ENCODE data around the gene TMEM185A. TPM values are rescaled to one million over a fixed set of nuclear protein-coding genes. Genes with fewer than 3 reads are reported as not detected.
"Not testable (repeated sequence)": the region's sequence is repeated elsewhere in the genome, so short reads cannot be mapped to it uniquely, and the experiment has no call there.

TMEM185A gene
- total RNA-seq, 2 experiments from 2014 or later = 10.5 to 12.7 TPM

GRCh38 chrX:149610511-149610910, 21.1 kb downstream of the TMEM185A start:
- Mint-ChIP-seq H3K4me3 (no peak overlapping the region), H3K4me1 (ENCODE audit: low read depth) (no peaks in the 10 kb centered on the region), H3K27ac (no peak overlapping the region), H3K36me3 (peaks cover 2% of the 10 kb centered on the region), H3K9me3 (no peaks in the 10 kb centered on the region), H3K27me3 (no peaks in the 10 kb centered on the region)
- DNase-seq = no peak
- intact Hi-C loops (cut with micrococcal nuclease) = no loop called here
- ChIA-PET CTCF (no interaction called here), POLR2A (no interaction called here)

- ChIA-PET CTCF (no interaction called here), POLR2A (no interaction called here)
- intact Hi-C loops (cut with micrococcal nuclease) = no loop called here
- H3K4me3 Mint-ChIP-seq = no peak overlapping the region
- no peak overlapping the region for H3K27ac Mint-ChIP-seq
- no peak for DNase-seq
- H3K4me1 Mint-ChIP-seq (ENCODE audit: low read depth) = no peaks in the 10 kb centered on the region
- H3K36me3 Mint-ChIP-seq = peaks cover 4% of the 10 kb centered on the region
- no peaks in the 10 kb centered on the region for H3K9me3 Mint-ChIP-seq
- H3K27me3 Mint-ChIP-seq = no peaks in the 10 kb centered on the region
Observed at GRCh38 chrX:149607699-149608098, 23.9 kb downstream of the TMEM185A start.

- CTCF ChIA-PET; H3K36me3 Mint-ChIP-seq; H3K9me3 Mint-ChIP-seq; POLR2A ChIA-PET; H3K4me3 Mint-ChIP-seq; H3K4me1 Mint-ChIP-seq (ENCODE audit: low read depth); intact Hi-C loops (cut with micrococcal nuclease); H3K27ac Mint-ChIP-seq; H3K27me3 Mint-ChIP-seq; DNase-seq: not testable (repeated sequence)
Observed at GRCh38 chrX:149605248-149605885, 26.2 kb downstream of the TMEM185A start.

GRCh38 chrX:149598603-149599002, 33.0 kb downstream of the TMEM185A start:
- H3K4me1 Mint-ChIP-seq (ENCODE audit: low read depth) = not testable (repeated sequence)

GRCh38 chrX:149595943-149596342, 35.6 kb downstream of the TMEM185A start:
- CTCF ChIA-PET; H3K4me3 Mint-ChIP-seq; POLR2A ChIA-PET; H3K36me3 Mint-ChIP-seq; H3K9me3 Mint-ChIP-seq; DNase-seq; intact Hi-C loops (cut with micrococcal nuclease); H3K27ac Mint-ChIP-seq; H3K27me3 Mint-ChIP-seq; H3K4me1 Mint-ChIP-seq (ENCODE audit: low read depth): not testable (repeated sequence)

More at GRCh38 chrX:149598603-149599002, 33.0 kb downstream of the TMEM185A start:
- H3K27me3 Mint-ChIP-seq; POLR2A ChIA-PET; H3K36me3 Mint-ChIP-seq; H3K4me3 Mint-ChIP-seq; CTCF ChIA-PET; DNase-seq; H3K9me3 Mint-ChIP-seq; H3K27ac Mint-ChIP-seq; intact Hi-C loops (cut with micrococcal nuclease): not testable (repeated sequence)

- intact Hi-C loops (cut with micrococcal nuclease); H3K36me3 Mint-ChIP-seq; DNase-seq; POLR2A ChIA-PET; H3K27me3 Mint-ChIP-seq; H3K4me3 Mint-ChIP-seq; H3K4me1 Mint-ChIP-seq (ENCODE audit: low read depth); H3K27ac Mint-ChIP-seq; H3K9me3 Mint-ChIP-seq; CTCF ChIA-PET: not testable (repeated sequence)
Observed at GRCh38 chrX:149595214-149595613, 36.4 kb downstream of the TMEM185A start, which contains the start of gene HSFX2. HSFX2 (minus strand) TSS chrX:149595314; CDS start chrX:149594700, 614 bp downstream.

GRCh38 chrX:149590993-149591392, 40.6 kb downstream of the TMEM185A start:
- not testable (repeated sequence) for H3K4me3 Mint-ChIP-seq

GRCh38 chrX:149587359-149587758, 44.2 kb downstream of the TMEM185A start, which contains the start of gene MAGEA9B:
MAGEA9B (minus strand) TSS chrX:149587459; CDS start chrX:149583179, 4,280 bp downstream.
- H3K36me3 Mint-ChIP-seq; H3K9me3 Mint-ChIP-seq; H3K27me3 Mint-ChIP-seq; intact Hi-C loops (cut with micrococcal nuclease); H3K27ac Mint-ChIP-seq; CTCF ChIA-PET; H3K4me3 Mint-ChIP-seq; POLR2A ChIA-PET; H3K4me1 Mint-ChIP-seq (ENCODE audit: low read depth); DNase-seq: not testable (repeated sequence)

More at GRCh38 chrX:149590993-149591392, 40.6 kb downstream of the TMEM185A start:
- H3K27ac Mint-ChIP-seq; H3K36me3 Mint-ChIP-seq; CTCF ChIA-PET; DNase-seq; H3K4me1 Mint-ChIP-seq (ENCODE audit: low read depth); intact Hi-C loops (cut with micrococcal nuclease); POLR2A ChIA-PET; H3K9me3 Mint-ChIP-seq; H3K27me3 Mint-ChIP-seq: not testable (repeated sequence)

GRCh38 chrX:149585631-149586030, 46.0 kb downstream of the TMEM185A start:
- H3K9me3 Mint-ChIP-seq; H3K27me3 Mint-ChIP-seq; DNase-seq; CTCF ChIA-PET; H3K4me3 Mint-ChIP-seq; H3K27ac Mint-ChIP-seq; POLR2A ChIA-PET; H3K4me1 Mint-ChIP-seq (ENCODE audit: low read depth); H3K36me3 Mint-ChIP-seq; intact Hi-C loops (cut with micrococcal nuclease): not testable (repeated sequence)

GRCh38 chrX:149573456-149573855, 58.1 kb downstream of the TMEM185A start:
- H3K36me3 Mint-ChIP-seq; CTCF ChIA-PET; H3K9me3 Mint-ChIP-seq; DNase-seq; intact Hi-C loops (cut with micrococcal nuclease); H3K27me3 Mint-ChIP-seq; H3K27ac Mint-ChIP-seq; POLR2A ChIA-PET; H3K4me3 Mint-ChIP-seq: not testable (repeated sequence)
- peaks cover 10% of the 10 kb centered on the region for H3K4me1 Mint-ChIP-seq (ENCODE audit: low read depth)

GRCh38 chrX:149572743-149573142, 58.8 kb downstream of the TMEM185A start:
- H3K27me3 Mint-ChIP-seq = peaks cover 2% of the 10 kb centered on the region
- intact Hi-C loops (cut with micrococcal nuclease) = no loop called here
- no peak overlapping the region for H3K4me3 Mint-ChIP-seq
- DNase-seq = no peak
- H3K27ac Mint-ChIP-seq = no peak overlapping the region
- ChIA-PET CTCF (no interaction called here), POLR2A (no interaction called here)
- no peaks in the 10 kb centered on the region for H3K9me3 Mint-ChIP-seq
- H3K4me1 Mint-ChIP-seq (ENCODE audit: low read depth) = peaks cover 10% of the 10 kb centered on the region
- H3K36me3 Mint-ChIP-seq = no peaks in the 10 kb centered on the region

GRCh38 chrX:149571770-149572169, 59.8 kb downstream of the TMEM185A start:
- DNase-seq = no peak
- POLR2A ChIA-PET = no interaction called here
- Mint-ChIP-seq H3K4me3 (no peak overlapping the region), H3K4me1 (ENCODE audit: low read depth) (peaks cover 10% of the 10 kb centered on the region), H3K27ac (no peak overlapping the region), H3K27me3 (peaks cover 2% of the 10 kb centered on the region), H3K36me3 (no peaks in the 10 kb centered on the region), H3K9me3 (no peaks in the 10 kb centered on the region)
- CTCF ChIA-PET = no interaction called here
- intact Hi-C loops (cut with micrococcal nuclease) = no loop called here

GRCh38 chrX:149570668-149571067, 60.9 kb downstream of the TMEM185A start:
- H3K27me3 Mint-ChIP-seq = peaks cover 2% of the 10 kb centered on the region
- intact Hi-C loops (cut with micrococcal nuclease) = no loop called here
- H3K4me1 Mint-ChIP-seq (ENCODE audit: low read depth) = peaks cover 10% of the 10 kb centered on the region
- ChIA-PET POLR2A (no interaction called here), CTCF (no interaction called here)
- H3K9me3 Mint-ChIP-seq = no peaks in the 10 kb centered on the region
- H3K4me3 Mint-ChIP-seq = no peak overlapping the region
- DNase-seq = no peak
- H3K27ac Mint-ChIP-seq = no peak overlapping the region
- no peaks in the 10 kb centered on the region for H3K36me3 Mint-ChIP-seq

All from activated CD4-positive, alpha-beta memory T cell treated with anti-CD3 and anti-CD28 coated beads for 36 hours (primary cell).